WTC11 (cell line): ENCODE measurements around the gene CTDSPL2.

Experiments
- ATF2 ChIP-seq: sonication (generic); formaldehyde crosslinking; IDR thresholded peaks from 2 replicates; pipeline ENCODE4 v1.8.1; 2022; ENCODE audit warnings: low read depth, missing genetic modification reagents, borderline replicate concordance
- CBFB ChIP-seq: sonication (generic); formaldehyde crosslinking; IDR thresholded peaks from 2 replicates; pipeline ENCODE4 v1.8.1; 2022; ENCODE audit warnings: mild to moderate bottlenecking, low read depth, missing genetic modification reagents
- CREB1 ChIP-seq: sonication (generic); formaldehyde crosslinking; IDR thresholded peaks from 2 replicates; pipeline ENCODE4 v1.8.0; 2023; ENCODE audit warnings: mild to moderate bottlenecking, missing genetic modification reagents
- ELF4 ChIP-seq: sonication (generic); formaldehyde crosslinking; IDR thresholded peaks from 2 replicates; pipeline ENCODE4 v1.8.1; 2022; ENCODE audit warnings: low read depth, mild to moderate bottlenecking, moderate library complexity, missing genetic modification reagents
- ESRRA ChIP-seq: sonication (generic); formaldehyde crosslinking; IDR thresholded peaks from 2 replicates; pipeline ENCODE4 v1.8.1; 2022; ENCODE audit warnings: mild to moderate bottlenecking, missing genetic modification reagents, borderline replicate concordance
- HMGA2 ChIP-seq: fragments of 250-450 bp; sonication (Bioruptor Pico); IDR thresholded peaks from 2 replicates; pipeline ENCODE4 v1.4.0; 2021; ENCODE audit warnings: mild to moderate bottlenecking, moderate library complexity
- KAT7 ChIP-seq: sonication (generic); formaldehyde crosslinking; IDR thresholded peaks from 2 replicates; pipeline ENCODE4 v1.8.1; 2023; ENCODE audit warnings: missing genetic modification reagents, mild to moderate bottlenecking, borderline replicate concordance
- PRDM15 ChIP-seq: sonication (generic); formaldehyde crosslinking; IDR thresholded peaks from 2 replicates; pipeline ENCODE4 v1.8.0; 2022; ENCODE audit warnings: missing genetic modification reagents
- RELA ChIP-seq: sonication (generic); formaldehyde crosslinking; IDR thresholded peaks from 2 replicates; pipeline ENCODE4 v1.8.1; 2022; ENCODE audit warnings: missing genetic modification reagents, mild to moderate bottlenecking, borderline replicate concordance
- ZNF396 ChIP-seq: fragments of 250-450 bp; sonication (Bioruptor Pico); IDR thresholded peaks from 2 replicates; pipeline ENCODE4 v1.8.0; 2021; ENCODE audit warnings: mild to moderate bottlenecking, moderate library complexity, borderline replicate concordance
- ZNF416 ChIP-seq: fragments of 250-450 bp; sonication (Bioruptor Pico); IDR thresholded peaks from 2 replicates; pipeline ENCODE4 v1.9.0; 2021; ENCODE audit warnings: mild to moderate bottlenecking, inconsistent platforms
- TF ChIP-seq, protein P1 (sequence below): fragments of 200-600 bp; IDR thresholded peaks from 2 replicates; pipeline ENCODE4 v1.8.0; 2022; ENCODE audit warnings: antibody characterized with exemption
- TF ChIP-seq, protein P2 (sequence below): sonication (generic); formaldehyde crosslinking; conservative IDR thresholded peaks from 2 replicates; pipeline ENCODE4 v1.8.1; 2022; ENCODE audit warnings: mild to moderate bottlenecking, missing genetic modification reagents

DNA sequence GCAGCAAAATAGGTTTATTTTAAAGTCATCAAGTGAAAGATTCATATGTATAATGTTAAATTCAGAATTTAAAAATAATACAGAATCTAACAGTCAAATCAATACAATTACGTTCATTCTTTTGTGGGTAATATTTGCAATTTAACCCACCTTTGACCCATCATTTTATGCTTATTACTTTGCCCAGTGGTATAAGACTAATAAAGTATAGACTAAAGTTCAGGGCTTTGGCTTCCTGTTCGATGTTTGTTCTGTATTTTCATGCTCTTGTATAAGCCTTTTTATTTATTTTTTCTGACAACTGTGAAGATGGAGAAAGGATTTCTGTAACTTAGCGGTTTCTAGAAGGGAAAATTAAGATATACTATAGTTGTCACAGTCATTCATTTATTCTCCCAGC is 65.2 kb downstream of the CTDSPL2 start:
- TF ChIP-seq CREB1 (CRISPR knock-in tag) (no peak), ESRRA (CRISPR knock-in tag) (no peak), PRDM15 (CRISPR knock-in tag) (no peak), HMGA2 (no peak), ELF4 (CRISPR knock-in tag) (no peak), ZNF416 (CRISPR knock-in tag) (no peak), RELA (CRISPR knock-in tag) (no peak), ZNF396 (no peak), ATF2 (no peak), CBFB (CRISPR knock-in tag) (no peak), KAT7 (CRISPR knock-in tag) (no peak)
- TF ChIP-seq, protein P1, sequence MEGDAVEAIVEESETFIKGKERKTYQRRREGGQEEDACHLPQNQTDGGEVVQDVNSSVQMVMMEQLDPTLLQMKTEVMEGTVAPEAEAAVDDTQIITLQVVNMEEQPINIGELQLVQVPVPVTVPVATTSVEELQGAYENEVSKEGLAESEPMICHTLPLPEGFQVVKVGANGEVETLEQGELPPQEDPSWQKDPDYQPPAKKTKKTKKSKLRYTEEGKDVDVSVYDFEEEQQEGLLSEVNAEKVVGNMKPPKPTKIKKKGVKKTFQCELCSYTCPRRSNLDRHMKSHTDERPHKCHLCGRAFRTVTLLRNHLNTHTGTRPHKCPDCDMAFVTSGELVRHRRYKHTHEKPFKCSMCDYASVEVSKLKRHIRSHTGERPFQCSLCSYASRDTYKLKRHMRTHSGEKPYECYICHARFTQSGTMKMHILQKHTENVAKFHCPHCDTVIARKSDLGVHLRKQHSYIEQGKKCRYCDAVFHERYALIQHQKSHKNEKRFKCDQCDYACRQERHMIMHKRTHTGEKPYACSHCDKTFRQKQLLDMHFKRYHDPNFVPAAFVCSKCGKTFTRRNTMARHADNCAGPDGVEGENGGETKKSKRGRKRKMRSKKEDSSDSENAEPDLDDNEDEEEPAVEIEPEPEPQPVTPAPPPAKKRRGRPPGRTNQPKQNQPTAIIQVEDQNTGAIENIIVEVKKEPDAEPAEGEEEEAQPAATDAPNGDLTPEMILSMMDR: no peak
- TF ChIP-seq, protein P2, sequence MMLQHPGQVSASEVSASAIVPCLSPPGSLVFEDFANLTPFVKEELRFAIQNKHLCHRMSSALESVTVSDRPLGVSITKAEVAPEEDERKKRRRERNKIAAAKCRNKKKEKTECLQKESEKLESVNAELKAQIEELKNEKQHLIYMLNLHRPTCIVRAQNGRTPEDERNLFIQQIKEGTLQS (CRISPR knock-in tag): no peak
